ENCODE results near the gene ABAT. TPM values are rescaled to one million over a fixed set of nuclear protein-coding genes. Genes with fewer than 3 reads are reported as not detected.
A peak's percentile ranks its signal among the peaks of the same experiment; 100 is the strongest.

ABAT gene
- total and polyA plus RNA-seq, 2 donors from 2014 or later = 9.6 to 34.0 TPM

- Histone ChIP-seq H3K9ac (ENCODE audit: low read length in 3 of 3) (no peak overlapping the region), H3K27ac (ENCODE audit: low read depth in 2 of 2, low read length in 2 of 2) (no peak overlapping the region), H3K4me3 (ENCODE audit: low read length in 3 of 3) (no peak overlapping the region), H3K9me3 (ENCODE audit: control insufficient read depth in 2 of 3, insufficient read depth in 1 of 3, low read length in 3 of 3) (no peaks in the 10 kb centered on the region), H3K36me3 (ENCODE audit: control insufficient read depth in 2 of 3, insufficient read depth in 3 of 3, low read length in 3 of 3) (peaks cover 0 to 3% (median 0%) of the 10 kb centered on the region in 3 donors), H3K27me3 (ENCODE audit: control insufficient read depth, insufficient read depth, low read length) (no peaks in the 10 kb centered on the region), H3K4me1 (ENCODE audit: control insufficient read depth in 2 of 3, insufficient read depth in 2 of 3, low read depth in 1 of 3, low read length in 3 of 3) (peaks cover 0 to 10% (median 7%) of the 10 kb centered on the region in 3 donors)
- intact Hi-C loops (cut with DNase I) = no loop called here
- TF ChIP-seq CTCF (IDR thresholded peaks at IDR 0.05; ENCODE audit: borderline replicate concordance, extremely low read depth, insufficient read depth) = no peak
- FAIRE-seq = no peak
- DNase-seq = no peak
Measured at GRCh38 chr16:8670014-8670560, 4.3 kb upstream of the ABAT start.

- H3K36me3 ChIP-seq (ENCODE audit: control insufficient read depth in 2 of 3, insufficient read depth in 3 of 3, low read length in 3 of 3) = no peaks in the 10 kb centered on the region
- no peaks in the 10 kb centered on the region for H3K9me3 ChIP-seq (ENCODE audit: control insufficient read depth in 2 of 3, insufficient read depth in 1 of 3, low read length in 3 of 3)
- FAIRE-seq (no peak), DNase-seq (no peak)
- no peak for TF ChIP-seq CTCF (IDR thresholded peaks at IDR 0.05; ENCODE audit: borderline replicate concordance, extremely low read depth, insufficient read depth)
- H3K4me3 ChIP-seq (ENCODE audit: low read length in 3 of 3) = peak overlapping the region; percentile 68 to 91 (median 76)
- H3K27ac ChIP-seq (ENCODE audit: low read depth in 2 of 2, low read length in 2 of 2) = no peak overlapping the region
- intact Hi-C loops (cut with DNase I) = no loop called here
- H3K9ac ChIP-seq (ENCODE audit: low read length in 3 of 3) = peak overlapping the region in 2 of 3 donors; percentile 33 to 67
- peaks cover 0 to 15% (median 10%) of the 10 kb centered on the region in 3 donors for H3K4me1 ChIP-seq (ENCODE audit: control insufficient read depth in 2 of 3, insufficient read depth in 2 of 3, low read depth in 1 of 3, low read length in 3 of 3)
- no peaks in the 10 kb centered on the region for H3K27me3 ChIP-seq (ENCODE audit: control insufficient read depth, insufficient read depth, low read length)
Measured at GRCh38 chr16:8673611-8674412, 605 bp upstream of the ABAT start.

DNA sequence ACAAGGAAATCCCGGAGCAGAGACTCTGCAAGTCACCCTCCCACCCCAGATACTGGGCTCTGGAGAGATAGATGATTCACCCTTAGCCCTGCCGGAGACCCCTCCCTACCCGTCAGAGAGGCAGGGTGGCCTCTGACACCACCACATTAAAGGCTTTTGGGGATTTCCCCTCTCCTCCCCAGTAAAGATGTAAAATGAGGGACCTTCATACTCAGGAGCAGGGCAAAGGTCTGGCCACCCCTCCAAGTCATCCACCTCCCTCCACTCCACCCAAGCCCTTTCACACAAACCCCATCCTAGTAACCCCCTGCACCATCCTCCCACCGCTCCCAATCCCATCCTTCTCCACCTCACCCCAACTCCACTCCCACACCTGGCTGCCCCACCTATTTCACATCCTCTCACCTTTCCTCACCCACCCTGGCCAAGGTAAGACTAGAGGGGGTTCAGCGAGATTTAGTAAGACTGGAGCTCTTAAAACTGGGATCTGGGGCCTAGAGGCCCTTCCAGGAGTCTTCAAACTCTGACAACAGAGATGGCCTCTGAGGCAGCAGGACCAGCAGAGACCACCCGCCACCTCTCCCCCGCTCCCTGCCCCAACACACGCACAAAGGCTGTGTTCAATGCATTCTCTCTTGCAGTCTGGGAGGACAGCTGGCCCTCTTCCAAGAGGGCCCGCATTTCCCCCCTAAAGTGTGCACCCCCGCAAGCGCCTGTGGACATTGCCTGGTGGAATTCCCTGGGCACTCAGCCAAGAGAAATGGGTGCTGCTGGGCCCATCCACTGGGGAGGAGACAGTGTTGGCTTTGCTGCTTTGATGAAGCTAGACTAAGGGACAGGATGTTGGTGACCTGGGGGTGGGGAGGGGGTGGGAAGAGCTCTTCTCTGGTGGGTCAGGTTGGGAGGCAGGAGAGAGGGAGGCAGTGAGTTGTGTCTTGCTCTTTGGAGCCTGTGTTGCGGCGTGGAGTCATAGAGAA lies 1.1 kb downstream of the ABAT start:
- intact Hi-C loops (cut with DNase I) = no loop called here
- no peak for FAIRE-seq
- no peaks in the 10 kb centered on the region for H3K27me3 ChIP-seq (ENCODE audit: control insufficient read depth, insufficient read depth, low read length)

More for the DNA sequence above, 1.1 kb downstream of the ABAT start:
- Histone ChIP-seq H3K9ac (ENCODE audit: low read length in 3 of 3) (peak overlapping the region in 1 of 3 donors; percentile 61), H3K4me3 (ENCODE audit: low read length in 3 of 3) (peak overlapping the region; percentile 47 to 91 (median 81)), H3K27ac (ENCODE audit: low read depth in 2 of 2, low read length in 2 of 2) (no peak overlapping the region), H3K36me3 (ENCODE audit: control insufficient read depth in 2 of 3, insufficient read depth in 3 of 3, low read length in 3 of 3) (no peaks in the 10 kb centered on the region), H3K9me3 (ENCODE audit: control insufficient read depth in 2 of 3, insufficient read depth in 1 of 3, low read length in 3 of 3) (no peaks in the 10 kb centered on the region), H3K4me1 (ENCODE audit: control insufficient read depth in 2 of 3, insufficient read depth in 2 of 3, low read depth in 1 of 3, low read length in 3 of 3) (peaks cover 0 to 15% (median 10%) of the 10 kb centered on the region in 3 donors)
- peak in 4 of 5 donors; percentile 21 to 67 (median 36) for DNase-seq
- no peak for TF ChIP-seq CTCF (IDR thresholded peaks at IDR 0.05; ENCODE audit: borderline replicate concordance, extremely low read depth, insufficient read depth)
